Mucosa of descending colon (tissue), 3 donors: ENCODE results near the gene ADCY1. TPM values are rescaled to one million over a fixed set of nuclear protein-coding genes. Genes with fewer than 3 reads are reported as not detected.

Experiments used
- ATAC-seq: fragments of 200-7000 bp; cut with Tn5 transposase; one replicate; pipeline ENCODE4 v1.9.1; 2020; ENCODE audit warnings: mild to moderate bottlenecking, moderate library complexity
- DNase-seq, 3 donors: peaks; one replicate each; pipeline ENCODE4 v3.0.0-alpha.2; 2020
- H3K36me3 ChIP-seq: fragments of 200-600 bp; one replicate; pipeline ENCODE4 v1.8.0; 2021; ENCODE audit warnings: low read depth, mild to moderate bottlenecking
- H3K4me1 ChIP-seq: fragments of 200-600 bp; one replicate; pipeline ENCODE4 v1.8.0; 2021; ENCODE audit warnings: low read depth, mild to moderate bottlenecking
- H3K4me3 ChIP-seq: fragments of 200-600 bp; one replicate; pipeline ENCODE4 v1.8.0; 2021; ENCODE audit warnings: mild to moderate bottlenecking
- H3K9me3 ChIP-seq: fragments of 200-600 bp; one replicate; pipeline ENCODE4 v1.8.0; 2021; ENCODE audit warnings: mild to moderate bottlenecking
- intact Hi-C, 2 donors: fragments of 100-400 bp; cut with DNase I in 1 of 2; cut with micrococcal nuclease in 1 of 2; formaldehyde crosslinking; loops; one replicate each; pipeline versions ENCODE4 v1.11.0 to v1.11.1; 2022; cut with DNase I, micrococcal nuclease
- total RNA-seq, 3 donors: library from RNA; stranded (reverse); fragmentation: NEBNext Ultra II Directional in 2 of 3; extraction: Animal tissue kit (Norgen Biotek cat#: 25700) in 2 of 3; gene quantifications; one replicate each; pipeline versions ENCODE4 v1.2.1 to v1.2.4, GENCODE V29; 2021 to 2023
- TF ChIP-seq, protein P1 (sequence below): fragments of 200-600 bp; IDR thresholded peaks from one replicate; pipeline ENCODE4 v1.8.0; 2022; ENCODE audit warnings: antibody characterized with exemption, mild to moderate bottlenecking
- donor health status: DM: no; HTN: no; CAD: no; lungs with moderate emphysema.
- donor health status: DM: no; HTN: no; CAD: no.
- donor health status: DM: no; HTN: yes; CAD: no.

Gene ADCY1
- total RNA-seq, 3 donors from 2014 or later = 0.55 to 0.94 (median 0.76) TPM

DNA sequence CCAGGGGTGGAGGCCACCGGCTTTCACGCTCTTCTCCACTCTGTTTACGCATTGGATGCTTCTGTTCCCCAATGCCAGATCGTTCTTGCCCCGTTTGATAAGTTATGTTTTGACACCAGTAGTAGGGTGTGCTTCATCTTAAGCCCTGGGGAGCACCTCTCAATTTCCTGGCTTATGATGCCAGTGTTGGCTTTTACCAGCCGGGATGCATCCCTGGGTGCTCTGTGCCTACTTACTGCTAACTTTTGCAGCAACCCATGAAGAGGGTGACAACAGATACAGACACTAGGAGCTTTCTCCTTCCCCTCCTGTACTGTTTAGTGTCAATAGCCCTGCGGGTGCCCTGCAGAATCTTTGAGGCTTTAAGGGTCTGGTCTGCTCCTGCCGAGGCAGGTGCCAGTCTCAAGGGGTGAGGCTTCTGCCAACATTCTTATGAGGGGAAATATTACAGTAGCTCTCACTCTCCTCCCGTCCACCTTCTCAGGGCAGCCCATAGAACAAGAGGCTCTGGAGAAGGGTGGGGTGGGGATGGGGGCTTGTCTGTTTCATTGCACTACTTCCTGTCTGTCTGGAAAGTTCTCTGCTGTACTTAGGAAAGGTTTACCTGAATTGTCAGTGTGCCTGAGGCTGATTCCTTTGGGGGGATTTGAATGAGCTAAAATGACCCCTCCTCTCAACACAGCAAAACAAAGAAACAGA lies 23.3 kb downstream of the ADCY1 start:
- intact Hi-C loops = no loop called here
- TF ChIP-seq, protein P1, sequence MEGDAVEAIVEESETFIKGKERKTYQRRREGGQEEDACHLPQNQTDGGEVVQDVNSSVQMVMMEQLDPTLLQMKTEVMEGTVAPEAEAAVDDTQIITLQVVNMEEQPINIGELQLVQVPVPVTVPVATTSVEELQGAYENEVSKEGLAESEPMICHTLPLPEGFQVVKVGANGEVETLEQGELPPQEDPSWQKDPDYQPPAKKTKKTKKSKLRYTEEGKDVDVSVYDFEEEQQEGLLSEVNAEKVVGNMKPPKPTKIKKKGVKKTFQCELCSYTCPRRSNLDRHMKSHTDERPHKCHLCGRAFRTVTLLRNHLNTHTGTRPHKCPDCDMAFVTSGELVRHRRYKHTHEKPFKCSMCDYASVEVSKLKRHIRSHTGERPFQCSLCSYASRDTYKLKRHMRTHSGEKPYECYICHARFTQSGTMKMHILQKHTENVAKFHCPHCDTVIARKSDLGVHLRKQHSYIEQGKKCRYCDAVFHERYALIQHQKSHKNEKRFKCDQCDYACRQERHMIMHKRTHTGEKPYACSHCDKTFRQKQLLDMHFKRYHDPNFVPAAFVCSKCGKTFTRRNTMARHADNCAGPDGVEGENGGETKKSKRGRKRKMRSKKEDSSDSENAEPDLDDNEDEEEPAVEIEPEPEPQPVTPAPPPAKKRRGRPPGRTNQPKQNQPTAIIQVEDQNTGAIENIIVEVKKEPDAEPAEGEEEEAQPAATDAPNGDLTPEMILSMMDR = no peak
- Histone ChIP-seq H3K36me3 (no peaks in the 10 kb centered on the region), H3K4me1 (no peaks in the 10 kb centered on the region), H3K4me3 (no peak overlapping the region), H3K9me3 (no peaks in the 10 kb centered on the region)
- ATAC-seq = no peak
- DNase-seq = no peak

DNA sequence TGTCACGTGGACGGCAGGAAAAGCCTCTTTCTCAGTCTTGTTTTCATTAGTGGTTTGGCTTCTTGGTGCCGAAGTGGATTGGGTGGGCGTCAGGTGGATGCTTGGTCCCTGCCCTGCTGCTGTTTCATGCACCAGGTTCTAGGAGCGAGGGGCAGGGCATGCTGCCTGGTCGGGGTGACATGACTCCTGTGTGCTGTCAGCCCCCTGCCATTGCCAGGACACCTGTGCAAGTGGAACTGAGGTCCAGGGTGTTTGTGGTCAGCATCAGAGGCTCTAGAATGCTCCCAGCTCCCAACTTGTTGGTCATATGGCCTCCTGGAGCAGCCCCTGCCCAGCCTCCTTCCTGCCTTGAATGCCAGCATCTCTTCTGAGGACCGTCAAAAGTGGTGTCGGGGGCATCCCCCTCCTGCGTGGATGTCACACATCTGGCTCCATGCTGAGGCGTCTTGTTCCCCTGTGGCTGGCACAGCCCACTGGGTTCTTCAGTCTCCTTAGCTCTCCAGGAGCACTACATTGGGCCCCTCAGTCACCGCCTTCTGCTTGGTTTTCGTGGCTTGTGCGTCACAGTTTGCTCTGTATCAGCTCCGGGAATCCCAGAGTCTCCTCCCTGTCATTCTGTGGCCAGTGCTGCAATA lies 24.8 kb downstream of the ADCY1 start:
- H3K4me1 ChIP-seq = no peaks in the 10 kb centered on the region
- intact Hi-C loops = no loop called here
- DNase-seq (no peak), ATAC-seq (no peak)
- H3K4me3 ChIP-seq = no peak overlapping the region
- TF ChIP-seq, protein P1 = no peak
- H3K9me3 ChIP-seq = no peaks in the 10 kb centered on the region
- H3K36me3 ChIP-seq = no peaks in the 10 kb centered on the region

DNA sequence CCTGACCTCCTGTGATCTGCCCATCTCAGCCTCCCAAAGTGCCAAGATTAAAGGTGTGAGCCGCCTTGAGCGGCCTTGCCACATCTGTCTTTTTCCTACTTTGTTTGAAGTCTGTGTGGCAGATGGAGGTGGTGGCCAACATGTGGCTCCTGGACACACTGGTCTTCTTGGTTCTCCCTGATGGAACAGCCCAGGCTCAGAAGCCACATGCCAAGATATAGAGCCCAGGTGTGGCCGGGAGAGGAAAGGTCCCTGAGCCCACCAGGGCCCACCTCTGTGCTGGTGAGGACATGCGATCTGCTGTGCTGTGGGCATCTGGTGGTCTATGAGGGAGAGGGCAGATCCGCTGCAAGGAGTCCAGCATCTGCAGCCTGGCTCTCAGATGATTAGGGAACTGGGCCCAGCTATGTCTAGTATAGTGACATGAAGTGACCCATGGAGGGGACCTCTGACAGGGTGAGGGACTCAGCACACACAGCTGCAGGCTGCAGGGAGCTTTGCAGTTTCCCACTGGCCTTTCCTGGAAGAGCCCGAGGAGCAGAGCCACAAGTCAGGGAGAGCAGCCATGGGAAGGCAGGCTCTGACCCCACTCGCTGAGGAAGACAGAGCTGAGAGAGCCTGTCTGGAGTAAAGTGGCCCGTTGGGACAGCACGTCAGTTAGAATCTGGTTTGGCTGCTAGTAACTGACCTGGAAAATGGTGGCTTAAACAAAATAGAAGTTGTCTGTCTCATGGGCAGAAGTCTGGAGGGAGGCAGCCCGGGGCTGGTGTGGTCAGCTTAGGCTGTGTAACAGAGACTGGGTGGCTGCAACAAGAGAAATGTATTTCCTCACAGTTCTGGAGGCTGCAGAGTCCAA lies 25.9 kb downstream of the ADCY1 start:
- no peak overlapping the region for H3K4me3 ChIP-seq
- DNase-seq (no peak), ATAC-seq (no peak)
- no peaks in the 10 kb centered on the region for H3K36me3 ChIP-seq
- no peaks in the 10 kb centered on the region for H3K4me1 ChIP-seq
- H3K9me3 ChIP-seq = no peaks in the 10 kb centered on the region
- intact Hi-C loops = no loop called here
- TF ChIP-seq, protein P1 = no peak

- H3K36me3 ChIP-seq = no peaks in the 10 kb centered on the region
- no peak for ATAC-seq
- H3K4me3 ChIP-seq = no peak overlapping the region
Observed at GRCh38 chr7:45601094-45601493, 26.9 kb downstream of the ADCY1 start.

DNA sequence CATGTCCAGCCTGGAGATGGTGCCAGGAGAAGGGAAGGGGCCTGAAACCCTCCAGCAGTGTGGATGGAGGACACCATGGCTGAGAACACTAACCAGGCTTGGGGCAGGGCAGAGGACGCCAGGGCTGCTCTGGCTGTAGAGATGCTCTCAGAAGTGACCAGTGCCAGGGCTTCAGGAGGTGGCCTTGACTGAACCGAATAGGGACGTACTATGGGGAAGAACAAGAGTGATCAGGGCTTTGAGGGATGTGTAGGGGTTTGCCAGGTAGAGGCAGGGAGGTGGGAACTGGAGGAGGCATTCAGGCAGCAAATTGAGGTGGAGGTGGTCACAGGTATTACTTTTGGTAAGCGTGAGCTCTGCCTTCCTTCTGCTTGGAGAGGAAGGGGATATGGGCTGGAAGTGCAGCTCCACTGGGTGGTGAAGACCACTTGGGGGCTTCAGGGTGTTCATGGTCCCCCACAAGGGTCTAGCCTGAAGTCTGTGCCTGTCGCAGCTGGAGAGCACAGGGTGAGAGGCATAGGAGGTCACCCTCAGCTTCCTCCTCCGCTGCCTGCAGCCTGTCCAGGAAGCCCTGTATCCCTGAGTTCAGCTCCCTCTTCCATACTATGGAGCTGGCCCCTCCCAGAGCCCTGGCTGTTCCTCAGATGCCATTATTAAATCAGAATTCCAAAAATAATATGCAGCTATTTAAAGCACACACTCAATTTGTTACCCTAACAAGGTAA lies 27.8 kb downstream of the ADCY1 start:
- no peaks in the 10 kb centered on the region for H3K9me3 ChIP-seq
- H3K4me3 ChIP-seq = no peak overlapping the region
- H3K36me3 ChIP-seq = no peaks in the 10 kb centered on the region
- ATAC-seq = no peak
- no peak for DNase-seq
- TF ChIP-seq, protein P1 = no peak
- intact Hi-C loops = no loop called here
- no peaks in the 10 kb centered on the region for H3K4me1 ChIP-seq

More at GRCh38 chr7:45601094-45601493, 26.9 kb downstream of the ADCY1 start:
- intact Hi-C loops = no loop called here
- DNase-seq = no peak
- TF ChIP-seq, protein P1 = no peak
- H3K9me3 ChIP-seq = no peaks in the 10 kb centered on the region
- no peaks in the 10 kb centered on the region for H3K4me1 ChIP-seq
